ENCODE results near the gene ZNF304.

DNA sequence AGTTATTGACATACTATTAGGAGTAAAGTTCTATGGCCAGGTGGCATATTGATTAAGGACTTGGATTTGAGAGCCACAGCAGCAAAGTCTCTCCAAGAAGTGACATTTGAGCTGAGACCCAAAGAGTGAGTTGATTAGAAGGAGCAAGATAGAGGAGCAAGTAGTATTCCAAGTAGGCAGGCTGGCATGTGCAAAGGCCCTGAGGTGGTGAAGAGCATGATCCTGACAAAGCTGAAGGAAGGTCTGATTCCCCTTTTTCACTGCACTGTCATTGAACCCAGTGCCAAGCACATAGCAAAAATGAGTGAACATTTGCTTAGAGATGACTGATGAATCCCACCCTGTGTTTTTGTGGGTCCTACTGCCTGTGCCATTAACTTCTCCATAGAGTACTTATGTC, 26.1 kb upstream of the ZNF304 start:
- TF ChIP-seq, protein P1, sequence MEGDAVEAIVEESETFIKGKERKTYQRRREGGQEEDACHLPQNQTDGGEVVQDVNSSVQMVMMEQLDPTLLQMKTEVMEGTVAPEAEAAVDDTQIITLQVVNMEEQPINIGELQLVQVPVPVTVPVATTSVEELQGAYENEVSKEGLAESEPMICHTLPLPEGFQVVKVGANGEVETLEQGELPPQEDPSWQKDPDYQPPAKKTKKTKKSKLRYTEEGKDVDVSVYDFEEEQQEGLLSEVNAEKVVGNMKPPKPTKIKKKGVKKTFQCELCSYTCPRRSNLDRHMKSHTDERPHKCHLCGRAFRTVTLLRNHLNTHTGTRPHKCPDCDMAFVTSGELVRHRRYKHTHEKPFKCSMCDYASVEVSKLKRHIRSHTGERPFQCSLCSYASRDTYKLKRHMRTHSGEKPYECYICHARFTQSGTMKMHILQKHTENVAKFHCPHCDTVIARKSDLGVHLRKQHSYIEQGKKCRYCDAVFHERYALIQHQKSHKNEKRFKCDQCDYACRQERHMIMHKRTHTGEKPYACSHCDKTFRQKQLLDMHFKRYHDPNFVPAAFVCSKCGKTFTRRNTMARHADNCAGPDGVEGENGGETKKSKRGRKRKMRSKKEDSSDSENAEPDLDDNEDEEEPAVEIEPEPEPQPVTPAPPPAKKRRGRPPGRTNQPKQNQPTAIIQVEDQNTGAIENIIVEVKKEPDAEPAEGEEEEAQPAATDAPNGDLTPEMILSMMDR (IDR thresholded peaks at IDR 0.05), result no peak
- no peak for TF ChIP-seq EP300 (IDR thresholded peaks at IDR 0.05)
